OCI-LY1 (cell line): ENCODE measurements around the gene MARCHF9.

Source experiments
- H2AFZ ChIP-seq: fragments of 200-600 bp; sonication (generic), shearing (Covaris generic); 2 replicates; pipeline ENCODE4 v1.6.0; 2014; ENCODE audit warnings: antibody characterized with exemption, mild to moderate bottlenecking, low read length
- H3F3A ChIP-seq: fragments of 200-600 bp; sonication (generic), shearing (Covaris generic); 2 replicates; pipeline ENCODE4 v1.6.0; 2014; ENCODE audit warnings: mild to moderate bottlenecking, antibody characterized with exemption, low read length, moderate library complexity; ENCODE audit not compliant: insufficient read depth
- H3K27ac ChIP-seq: fragments of 200-600 bp; sonication (generic); 2 replicates; pipeline ENCODE4 v1.5.1; 2014; ENCODE audit warnings: low read length, mixed run types, mild to moderate bottlenecking, low read depth; ENCODE audit not compliant: poor library complexity, severe bottlenecking
- H3K27me3 ChIP-seq: fragments of 200-600 bp; sonication (generic); 2 replicates; pipeline ENCODE4 v1.6.0; 2014; ENCODE audit warnings: antibody characterized with exemption, mild to moderate bottlenecking, low read length, moderate library complexity; ENCODE audit not compliant: insufficient read depth
- H3K36me3 ChIP-seq: fragments of 200-600 bp; sonication (generic); 2 replicates; pipeline ENCODE4 v1.6.1; 2014; ENCODE audit warnings: mild to moderate bottlenecking, antibody characterized with exemption, low read length, moderate library complexity, mixed read lengths; ENCODE audit not compliant: insufficient read depth
- H3K4me1 ChIP-seq: fragments of 200-600 bp; sonication (generic); 2 replicates; pipeline ENCODE4 v1.5.1; 2014; ENCODE audit warnings: mild to moderate bottlenecking, low read length, moderate library complexity; ENCODE audit not compliant: insufficient read depth, severe bottlenecking
- H3K4me2 ChIP-seq: fragments of 200-600 bp; sonication (generic), shearing (Covaris generic); 2 replicates; pipeline ENCODE4 v1.6.1; 2014; ENCODE audit warnings: low read length
- H3K4me3 ChIP-seq: fragments of 200-600 bp; sonication (generic); 2 replicates; pipeline ENCODE4 v1.5.1; 2014; ENCODE audit warnings: low read length, low read depth, mild to moderate bottlenecking, mixed read lengths; ENCODE audit not compliant: poor library complexity, severe bottlenecking
- H3K79me2 ChIP-seq: fragments of 200-600 bp; shearing (Covaris generic); 2 replicates; pipeline ENCODE4 v1.6.1; 2016; ENCODE audit warnings: mixed run types, low read length, mixed read lengths; ENCODE audit not compliant: insufficient read depth
- H3K9ac ChIP-seq: fragments of 200-600 bp; sonication (generic), shearing (Covaris generic); 2 replicates; pipeline ENCODE4 v1.6.1; 2014; ENCODE audit warnings: mild to moderate bottlenecking, low read length, mixed read lengths
- H3K9me2 ChIP-seq: fragments of 200-600 bp; sonication (generic), shearing (Covaris generic); 2 replicates; pipeline ENCODE4 v1.6.1; 2014; ENCODE audit warnings: low read depth, mild to moderate bottlenecking, low read length, mixed read lengths
- H3K9me3 ChIP-seq: fragments of 200-600 bp; shearing (Covaris generic); 2 replicates; pipeline ENCODE4 v1.6.1; 2014; ENCODE audit warnings: low read length, mixed read lengths
- H4K20me1 ChIP-seq: fragments of 200-600 bp; sonication (generic), shearing (Covaris generic); 2 replicates; pipeline ENCODE4 v1.6.0; 2016; ENCODE audit warnings: mild to moderate bottlenecking, low read length; ENCODE audit not compliant: insufficient read depth
- EZH2 ChIP-seq: fragments of 200-600 bp; sonication (generic), shearing (Covaris generic); IDR thresholded peaks from 2 replicates; pipeline ENCODE4 v1.8.0; 2017; ENCODE audit warnings: borderline replicate concordance, mixed run types, mild to moderate bottlenecking, antibody characterized with exemption, low read length, moderate library complexity, mixed read lengths
- TF ChIP-seq, protein P1 (sequence below): fragments of 200-600 bp; sonication (generic), shearing (Covaris generic); IDR thresholded peaks from 2 replicates; pipeline ENCODE4 v1.5.1; 2017; ENCODE audit warnings: mild to moderate bottlenecking, antibody characterized with exemption, low read length, moderate library complexity, mixed read lengths

MARCHF9 gene

GRCh38 chr12:57777367-57777766 lies 22.5 kb downstream of the MARCHF9 start:
- no peaks in the 10 kb centered on the region for H3K36me3 ChIP-seq
- no peaks in the 10 kb centered on the region for H3K9me2 ChIP-seq
- no peak overlapping the region for H3K27ac ChIP-seq
- H2AFZ ChIP-seq = no peak overlapping the region
- no peaks in the 10 kb centered on the region for H3F3A ChIP-seq
- no peaks in the 10 kb centered on the region for H3K79me2 ChIP-seq
- H3K4me2 ChIP-seq = no peak overlapping the region
- TF ChIP-seq, protein P1, sequence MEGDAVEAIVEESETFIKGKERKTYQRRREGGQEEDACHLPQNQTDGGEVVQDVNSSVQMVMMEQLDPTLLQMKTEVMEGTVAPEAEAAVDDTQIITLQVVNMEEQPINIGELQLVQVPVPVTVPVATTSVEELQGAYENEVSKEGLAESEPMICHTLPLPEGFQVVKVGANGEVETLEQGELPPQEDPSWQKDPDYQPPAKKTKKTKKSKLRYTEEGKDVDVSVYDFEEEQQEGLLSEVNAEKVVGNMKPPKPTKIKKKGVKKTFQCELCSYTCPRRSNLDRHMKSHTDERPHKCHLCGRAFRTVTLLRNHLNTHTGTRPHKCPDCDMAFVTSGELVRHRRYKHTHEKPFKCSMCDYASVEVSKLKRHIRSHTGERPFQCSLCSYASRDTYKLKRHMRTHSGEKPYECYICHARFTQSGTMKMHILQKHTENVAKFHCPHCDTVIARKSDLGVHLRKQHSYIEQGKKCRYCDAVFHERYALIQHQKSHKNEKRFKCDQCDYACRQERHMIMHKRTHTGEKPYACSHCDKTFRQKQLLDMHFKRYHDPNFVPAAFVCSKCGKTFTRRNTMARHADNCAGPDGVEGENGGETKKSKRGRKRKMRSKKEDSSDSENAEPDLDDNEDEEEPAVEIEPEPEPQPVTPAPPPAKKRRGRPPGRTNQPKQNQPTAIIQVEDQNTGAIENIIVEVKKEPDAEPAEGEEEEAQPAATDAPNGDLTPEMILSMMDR = no peak
- no peak for TF ChIP-seq EZH2
- no peaks in the 10 kb centered on the region for H3K9me3 ChIP-seq
- no peaks in the 10 kb centered on the region for H3K27me3 ChIP-seq
- peaks cover 12% of the 10 kb centered on the region for H3K4me1 ChIP-seq
- H3K9ac ChIP-seq = no peak overlapping the region
- H4K20me1 ChIP-seq = no peaks in the 10 kb centered on the region
- no peak overlapping the region for H3K4me3 ChIP-seq

- Histone ChIP-seq H3K9me2 (no peaks in the 10 kb centered on the region), H2AFZ (no peak overlapping the region), H3K27ac (no peak overlapping the region), H4K20me1 (no peaks in the 10 kb centered on the region), H3K36me3 (no peaks in the 10 kb centered on the region), H3K4me1 (peaks cover 7% of the 10 kb centered on the region), H3K9ac (no peak overlapping the region), H3K79me2 (peaks cover 2% of the 10 kb centered on the region), H3K4me2 (no peak overlapping the region), H3K9me3 (no peaks in the 10 kb centered on the region), H3K27me3 (no peaks in the 10 kb centered on the region), H3F3A (no peaks in the 10 kb centered on the region), H3K4me3 (no peak overlapping the region)
- TF ChIP-seq, protein P1 = no peak
- no peak for TF ChIP-seq EZH2
Observed at GRCh38 chr12:57777911-57778310, 23.0 kb downstream of the MARCHF9 start.

GRCh38 chr12:57779736-57780135 lies 24.8 kb downstream of the MARCHF9 start:
- Histone ChIP-seq H3F3A (no peaks in the 10 kb centered on the region), H3K9me2 (no peaks in the 10 kb centered on the region), H3K9ac (no peak overlapping the region), H3K36me3 (no peaks in the 10 kb centered on the region), H4K20me1 (no peaks in the 10 kb centered on the region), H3K4me3 (no peak overlapping the region), H3K9me3 (no peaks in the 10 kb centered on the region), H3K4me1 (peaks cover 16% of the 10 kb centered on the region), H3K27me3 (no peaks in the 10 kb centered on the region), H3K27ac (no peak overlapping the region), H3K4me2 (no peak overlapping the region), H2AFZ (no peak overlapping the region), H3K79me2 (peaks cover 12% of the 10 kb centered on the region)
- TF ChIP-seq, protein P1 = no peak
- no peak for TF ChIP-seq EZH2
